ENCODE results near the gene ATP13A1. TPM values are rescaled to one million over a fixed set of nuclear protein-coding genes. Genes with fewer than 3 reads are reported as not detected.

The ATP13A1 gene
- total RNA-seq, 1 experiment from 2014 or later, result 48.5 TPM

- peak; percentile 59 for DNase-seq (ENCODE audit: low spot score)
Observed at GRCh38 chr19:19643158-19644053, 20.1 kb downstream of the ATP13A1 start, which contains the start of gene GMIP. TSS of gene GMIP (minus strand) at chr19:19643657. CDS start at chr19:19643529, 128 bp downstream.

DNA sequence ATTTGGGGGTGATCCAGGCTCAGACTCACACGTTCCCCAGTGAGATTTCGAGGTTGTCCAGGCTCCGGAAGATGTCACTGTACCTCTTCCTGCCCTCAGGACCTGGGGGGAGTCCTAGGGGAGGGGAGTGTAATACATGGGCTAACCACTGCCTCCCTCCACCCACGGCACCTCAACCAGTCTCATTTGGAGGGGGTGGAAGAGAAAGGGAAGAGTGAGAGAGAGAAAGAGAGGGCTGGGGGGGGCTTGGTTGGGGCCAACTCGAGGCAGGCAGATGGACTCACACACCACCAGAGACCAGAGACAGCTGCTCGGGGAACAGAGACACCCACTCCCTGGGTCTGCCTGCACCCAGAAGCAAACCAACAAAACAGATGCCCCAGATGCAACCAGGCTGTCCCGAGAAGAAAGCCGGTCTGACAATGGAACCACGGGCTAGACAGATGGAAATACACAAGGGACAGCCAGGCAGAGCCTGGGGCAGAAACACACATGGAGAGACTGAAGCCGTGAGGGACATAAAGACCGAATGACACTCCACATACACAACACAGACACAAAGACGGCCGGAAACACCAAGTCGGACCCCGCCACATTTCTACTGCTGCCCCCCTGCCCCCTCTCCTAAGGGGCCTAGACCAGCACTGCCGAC lies 20.8 kb downstream of the ATP13A1 start:
- no peak for DNase-seq (ENCODE audit: low spot score)

GRCh38 chr19:19637523-19638251 lies 25.8 kb downstream of the ATP13A1 start:
- DNase-seq (ENCODE audit: low spot score), result no peak

DNA sequence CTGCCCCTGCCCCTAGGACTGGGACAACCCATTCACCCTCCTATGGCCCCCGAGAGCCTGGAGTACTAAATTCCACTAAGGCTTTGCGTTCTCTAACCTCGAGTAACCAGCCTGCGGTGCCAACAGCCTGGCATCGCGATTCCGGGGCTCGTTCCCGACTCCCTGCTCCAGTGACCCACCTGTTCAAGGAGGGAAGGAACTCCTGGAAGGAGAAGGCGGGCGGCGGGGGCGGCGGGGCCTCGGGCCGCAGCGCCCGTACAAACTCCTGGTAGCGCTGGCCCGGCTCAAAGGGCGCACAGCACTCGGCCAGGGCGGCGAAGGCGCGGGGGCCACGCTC lies 26.3 kb downstream of the ATP13A1 start:
- no peak for DNase-seq (ENCODE audit: low spot score)

GRCh38 chr19:19636573-19637185 lies 26.8 kb downstream of the ATP13A1 start:
- DNase-seq (ENCODE audit: low spot score), result no peak

DNA sequence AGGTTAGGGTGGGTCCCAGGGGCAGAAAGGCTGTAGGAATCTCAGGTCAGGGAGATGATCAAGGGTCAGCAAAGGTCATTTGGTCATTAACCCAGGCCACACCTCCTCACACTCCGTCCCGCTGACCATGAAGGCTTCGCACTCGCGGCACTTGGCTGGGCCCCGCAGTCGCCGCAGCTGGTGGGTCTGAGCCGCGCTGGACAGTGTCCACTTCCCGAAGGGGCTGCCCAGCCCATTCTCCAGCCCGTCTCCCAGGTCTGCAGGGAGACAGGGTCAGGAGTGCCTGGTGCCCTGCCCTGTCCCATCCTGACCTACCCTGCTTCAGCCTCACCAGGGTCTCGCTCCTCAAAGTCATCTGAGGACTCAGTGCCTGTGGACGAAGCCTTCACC lies 28.2 kb downstream of the ATP13A1 start:
- no peak for DNase-seq (ENCODE audit: low spot score)

DNA sequence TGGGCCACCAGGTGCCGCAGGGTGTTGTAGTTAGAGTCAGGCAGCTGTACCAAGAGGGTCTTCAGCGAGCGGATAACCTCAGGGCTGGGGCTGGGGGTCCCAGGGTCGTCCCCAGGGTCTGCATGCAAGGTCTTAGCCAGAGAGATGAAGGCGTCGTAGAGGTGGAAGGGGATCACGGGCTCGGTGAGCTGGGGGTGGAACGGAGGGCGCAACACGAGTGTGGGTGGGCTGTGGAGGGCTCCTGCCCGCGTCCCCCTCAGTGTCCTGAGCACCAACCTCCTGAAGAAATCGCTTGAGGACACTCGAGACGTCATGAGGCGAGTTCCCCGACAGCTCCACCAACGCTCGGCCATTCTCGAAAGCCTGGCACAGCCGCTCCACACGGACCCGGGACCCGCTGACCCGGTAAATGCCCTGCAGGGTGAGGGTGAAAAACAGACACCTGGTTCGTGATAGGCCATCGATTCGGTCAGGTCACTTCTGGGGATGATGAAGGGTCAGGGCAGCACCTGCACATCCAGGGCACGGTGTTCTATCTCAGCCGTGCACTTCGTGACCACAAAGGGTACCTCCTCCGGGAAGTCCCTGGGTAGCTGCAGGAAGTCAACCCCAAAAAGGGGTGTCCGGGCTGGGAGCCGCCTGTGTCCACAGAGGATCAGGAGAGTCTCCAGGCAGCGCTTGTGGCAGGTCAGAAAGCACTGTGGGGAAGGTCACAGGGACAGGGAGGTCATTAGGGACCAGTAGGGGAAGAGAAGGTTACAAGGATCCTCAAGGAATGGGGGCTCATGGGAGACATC lies 28.8 kb downstream of the ATP13A1 start:
- no peak for DNase-seq (ENCODE audit: low spot score)

DNA sequence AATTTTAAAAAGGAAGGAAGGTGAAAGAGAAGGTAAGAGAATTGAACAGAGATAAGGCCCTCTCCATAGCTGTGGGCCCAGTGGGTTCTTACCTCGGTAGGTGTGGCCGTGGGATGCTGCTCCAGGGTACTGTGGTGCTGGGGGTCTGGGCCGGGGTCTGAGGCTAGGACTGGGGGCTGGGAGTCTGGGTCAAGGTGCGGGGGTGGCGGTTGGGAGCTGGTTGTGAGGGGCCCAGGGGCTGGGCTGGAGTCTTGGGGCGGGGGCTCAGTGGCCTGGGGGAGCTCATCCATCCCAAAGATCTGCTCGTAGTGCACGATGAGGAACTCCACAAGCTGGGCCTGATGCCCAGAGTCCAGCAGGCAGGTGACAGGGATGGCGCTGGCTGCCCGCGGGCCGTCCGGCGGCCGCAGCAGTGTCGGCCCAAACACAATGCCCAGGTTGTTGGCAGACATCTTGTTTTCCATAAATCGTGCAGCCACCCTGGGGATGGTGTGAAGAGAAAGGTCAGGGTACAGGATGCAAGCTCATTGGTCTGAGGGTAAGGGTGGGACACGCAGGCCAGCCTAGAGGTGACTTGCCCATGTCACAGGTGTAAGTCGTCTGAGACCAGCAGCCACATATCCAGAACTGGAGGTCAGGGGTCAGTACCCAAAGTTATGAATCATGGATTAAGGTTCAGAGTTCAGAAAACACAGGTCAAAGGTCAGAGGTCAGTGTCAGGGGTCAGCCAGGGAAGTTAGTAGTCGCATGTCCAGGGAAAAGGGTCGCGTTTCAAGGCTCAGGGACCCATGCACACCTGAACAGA lies 29.6 kb downstream of the ATP13A1 start:
- DNase-seq (ENCODE audit: low spot score), result no peak

DNA sequence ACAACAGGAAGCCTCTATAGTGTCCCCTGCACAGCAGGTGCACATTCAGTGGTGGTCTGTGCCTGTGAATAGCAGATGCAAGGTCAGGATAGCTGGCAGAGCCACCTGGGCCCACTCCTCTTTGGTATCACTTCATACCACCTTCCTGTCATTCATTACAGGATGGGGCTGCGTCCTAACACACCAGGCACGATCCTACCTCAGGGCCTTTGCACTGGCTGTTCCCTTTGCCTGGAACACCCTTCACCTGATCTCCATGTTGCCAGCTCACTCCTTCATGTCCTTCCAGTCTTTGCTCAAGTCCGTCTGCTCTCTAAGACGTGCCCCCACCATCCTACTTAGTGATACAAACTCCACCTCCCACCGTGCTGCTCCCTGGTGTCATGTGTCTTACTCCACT lies 30.8 kb downstream of the ATP13A1 start:
- DNase-seq (ENCODE audit: low spot score), result no peak

DNA sequence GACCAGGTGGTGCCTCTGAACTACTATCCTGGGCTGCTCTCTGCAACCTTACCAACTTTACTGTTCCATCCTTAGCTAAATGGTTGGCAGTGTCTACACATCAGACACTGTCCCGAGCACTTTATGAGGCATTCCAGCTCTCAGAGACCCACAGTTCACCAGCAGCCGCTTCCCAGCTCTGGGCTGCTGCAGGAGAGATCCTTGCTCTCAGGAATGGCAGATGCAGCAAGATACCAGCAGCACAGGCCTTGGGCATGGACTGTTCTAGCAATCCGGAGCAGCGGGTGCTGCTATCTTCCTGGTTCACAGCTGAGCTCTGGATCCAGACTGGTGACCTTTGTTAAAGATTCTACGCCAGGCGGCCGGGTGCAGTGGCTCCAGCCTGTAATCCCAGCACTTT lies 32.1 kb downstream of the ATP13A1 start:
- DNase-seq (ENCODE audit: low spot score), result no peak

- DNase-seq (ENCODE audit: low spot score), result no peak
Observed at GRCh38 chr19:19630426-19630825, 33.0 kb downstream of the ATP13A1 start.

DNA sequence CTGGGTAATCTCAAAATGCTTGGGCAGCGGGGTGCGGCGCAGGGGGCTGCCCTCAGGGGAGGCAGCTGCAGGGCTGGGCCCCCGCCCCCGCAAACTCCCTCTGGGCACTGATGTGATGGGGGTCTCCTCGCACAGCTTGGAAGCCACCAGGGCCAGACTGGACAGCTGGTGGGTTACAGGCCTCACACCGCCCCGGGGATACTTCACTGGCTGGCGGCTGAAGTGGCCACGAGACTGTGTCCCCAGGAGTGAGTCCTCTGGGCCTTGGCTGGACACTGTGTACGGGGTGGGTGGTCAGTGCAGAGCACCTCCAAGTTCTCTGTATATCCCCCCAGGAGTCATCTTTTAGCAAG lies 33.4 kb downstream of the ATP13A1 start:
- DNase-seq (ENCODE audit: low spot score), result no peak

- DNase-seq (ENCODE audit: low spot score), result no peak
Observed at GRCh38 chr19:19628501-19629134, 34.9 kb downstream of the ATP13A1 start.

DNA sequence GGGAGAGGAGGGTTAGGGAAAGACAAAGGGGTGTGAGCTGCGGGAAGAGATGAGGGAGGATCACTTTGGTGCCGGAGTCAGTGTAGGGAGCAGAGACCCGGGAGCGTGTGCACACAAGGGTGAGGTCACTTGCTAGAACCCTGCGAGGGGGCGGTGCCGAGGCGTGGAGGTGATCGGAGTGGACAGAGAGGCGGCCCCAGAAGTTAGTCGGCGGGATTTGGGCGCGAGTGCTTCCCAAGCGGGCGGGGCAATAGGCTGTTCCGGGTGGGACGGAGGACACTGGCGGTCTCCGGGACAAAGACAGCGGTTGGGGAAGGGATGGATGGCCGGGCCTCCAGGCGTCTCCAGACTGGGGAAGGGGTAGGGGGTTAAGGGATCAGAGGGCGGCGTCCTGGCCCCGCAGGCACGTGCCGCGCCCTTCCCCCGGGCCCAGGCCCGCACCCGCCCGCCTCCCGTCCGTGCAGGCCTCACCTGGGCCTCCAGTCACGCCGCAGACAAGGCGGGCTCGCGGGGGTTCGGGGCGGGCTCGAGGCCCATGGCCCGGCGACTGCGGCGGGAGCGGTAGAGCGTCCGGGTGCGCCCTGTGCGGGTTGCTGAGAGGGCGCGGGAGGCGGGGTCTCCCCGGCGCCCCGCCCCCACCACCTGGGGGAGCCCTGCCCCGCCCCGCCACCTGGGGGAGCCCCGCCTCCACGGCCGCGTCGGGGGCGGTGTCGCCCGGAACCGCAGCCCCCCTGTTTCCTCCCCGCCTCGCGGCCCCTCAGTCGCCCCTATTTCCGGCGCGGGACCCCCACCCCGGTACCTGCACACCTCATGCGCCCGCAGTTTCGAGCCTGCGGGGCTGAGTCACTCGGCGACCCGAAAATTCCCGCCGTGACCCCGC lies 35.6 kb downstream of the ATP13A1 start, which contains the start of gene LPAR2:
Gene LPAR2 (minus strand): TSS at position 600 of the 880 bp plus-strand sequence. CDS start 945 bp downstream, outside the sequence.
- DNase-seq (ENCODE audit: low spot score), result no peak

DNA sequence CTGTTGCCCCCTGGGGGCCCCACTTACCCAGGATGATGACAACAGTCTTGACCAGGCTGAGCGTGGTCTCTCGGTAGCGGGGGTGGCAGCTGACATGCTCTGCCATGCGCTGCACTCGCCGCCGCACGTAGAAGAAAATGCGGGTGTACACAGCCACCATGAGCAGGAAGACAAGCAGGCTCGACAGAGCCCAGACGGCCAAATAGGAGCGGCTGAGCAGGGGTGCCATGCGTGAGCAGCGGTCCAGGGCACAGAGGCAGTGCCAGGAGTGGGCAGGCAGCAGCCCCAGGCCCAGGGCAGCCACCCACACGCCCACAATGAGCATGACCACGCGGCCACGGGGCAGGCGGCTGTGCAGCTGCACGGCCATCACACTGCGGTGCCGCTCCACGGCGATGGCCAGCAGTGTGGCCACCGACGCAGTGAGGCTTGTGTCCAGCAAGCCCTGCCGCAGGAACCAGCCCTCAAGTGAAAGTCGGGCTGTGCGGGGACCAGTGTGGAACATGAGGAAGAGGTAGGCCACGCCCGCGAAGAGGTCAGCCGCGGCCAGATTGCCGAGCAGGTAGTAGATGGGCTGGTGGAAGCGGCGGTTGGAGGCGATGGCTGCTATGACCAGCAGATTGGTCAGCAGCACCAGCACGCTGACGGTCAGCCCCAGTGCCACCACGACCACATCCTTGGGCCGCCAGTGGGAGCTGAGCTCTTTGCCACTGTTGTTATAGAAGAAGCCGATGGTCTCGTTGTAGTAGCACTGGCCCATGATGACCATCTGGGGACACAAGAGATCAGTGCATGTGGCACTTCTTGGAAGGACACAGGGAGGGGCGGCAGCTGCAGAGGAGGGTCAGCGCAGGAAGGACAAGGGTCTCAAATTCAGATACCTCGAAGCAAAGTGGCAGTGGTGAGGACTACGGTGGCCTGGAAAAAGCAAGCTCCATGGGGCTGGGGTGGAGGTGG lies 36.7 kb downstream of the ATP13A1 start:
- DNase-seq (ENCODE audit: low spot score), result no peak

DNA sequence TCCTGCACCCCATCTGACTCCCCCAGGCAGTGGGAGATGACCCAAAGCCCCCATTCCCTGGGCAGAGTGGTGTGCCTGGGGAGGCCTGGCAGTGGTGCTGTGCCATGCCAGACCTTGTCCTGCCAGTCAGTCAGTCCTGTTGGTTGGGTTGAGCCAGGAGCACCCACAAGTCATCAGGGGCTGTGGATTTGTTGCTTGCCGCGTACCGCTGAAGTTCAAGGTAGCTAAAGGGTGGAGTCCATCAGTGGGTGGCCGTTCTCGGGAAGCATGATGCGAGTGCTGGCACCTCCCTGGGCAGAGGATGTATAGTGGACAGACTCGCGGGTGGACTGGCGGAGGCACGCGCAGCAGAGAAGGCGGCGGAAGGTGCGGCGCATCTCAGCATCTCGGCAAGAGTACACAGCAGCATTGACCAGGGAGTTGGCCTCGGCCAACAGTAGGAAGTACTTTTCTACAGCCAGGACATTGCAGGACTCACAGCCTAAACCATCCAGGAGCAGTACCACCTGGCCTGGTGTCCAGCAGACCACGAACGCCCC lies 39.4 kb downstream of the ATP13A1 start:
- DNase-seq (ENCODE audit: low spot score), result no peak

DNA sequence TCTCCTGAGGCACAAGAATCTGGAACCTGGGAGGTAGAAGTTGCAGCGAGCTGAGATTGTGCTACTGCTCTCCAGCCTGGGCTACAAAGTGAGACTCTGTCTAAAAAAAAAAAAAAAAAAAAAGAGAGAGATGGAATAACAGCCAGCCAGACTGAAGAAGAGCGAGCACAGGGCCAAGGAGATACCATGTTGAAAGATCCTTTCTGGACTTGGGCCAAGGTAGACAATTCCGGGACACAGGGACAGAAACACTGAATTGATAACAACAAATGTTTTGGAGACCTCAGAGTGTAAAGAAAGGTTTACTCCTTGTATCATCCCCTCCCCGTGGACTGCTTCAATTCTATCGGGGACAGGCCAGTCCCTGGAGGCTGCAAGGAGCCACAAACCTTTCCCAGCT lies 40.1 kb downstream of the ATP13A1 start:
- no peak for DNase-seq (ENCODE audit: low spot score)

All from A172 (cell line).